WTC11 (cell line): ENCODE data around the gene C19orf53. TPM values are rescaled to one million over a fixed set of nuclear protein-coding genes. Genes with fewer than 3 reads are reported as not detected.

Source experiments
- total RNA-seq: library from RNA; stranded (reverse); gene quantifications from 3 replicates; pipeline ENCODE4 v1.2.3, GENCODE V29; 2021

C19orf53 gene
- total RNA-seq, 1 experiment from 2014 or later, result 102 TPM

Other genes with a start within 250 kb of the C19orf53 start
- 27.9 to 29.9 TPM (median 28.1 TPM) in 3 replicates for gene MRI1, start 9.9 kb upstream of the C19orf53 start, total RNA-seq
- 33.4 to 35.5 TPM (median 34.2 TPM) in 3 replicates for gene ZSWIM4, start 21.0 kb downstream of the C19orf53 start, total RNA-seq
- 0.66 to 1.1 TPM (median 0.71 TPM) in 3 replicates for gene NANOS3, start 102.7 kb downstream of the C19orf53 start, total RNA-seq
- gene BRME1, start 131.7 kb downstream of the C19orf53 start, total RNA-seq, result 5.0 to 7.2 TPM (median 6.4 TPM) in 3 replicates
- gene CC2D1A, start 131.7 kb downstream of the C19orf53 start, total RNA-seq, result 36.6 to 44.2 TPM (median 42.2 TPM) in 3 replicates
- 1.1 to 1.4 TPM (median 1.4 TPM) in 3 replicates for gene PODNL1, start 164.0 kb downstream of the C19orf53 start, total RNA-seq
- 82.9 to 89.0 TPM (median 83.3 TPM) in 3 replicates for gene DCAF15, start 178.1 kb downstream of the C19orf53 start, total RNA-seq
- 20.4 to 23.2 TPM (median 21.4 TPM) in 3 replicates for gene RFX1, start 231.9 kb downstream of the C19orf53 start, total RNA-seq